Stimulated activated CD4-positive, alpha-beta T cell treated with anti-CD3 and anti-CD28 coated beads, Interleukin-4, amount 100 ng/mL, for 24 hours (primary cell): ENCODE results near the gene TGM5.
"Not testable (repeated sequence)": the region's sequence is repeated elsewhere in the genome, so short reads cannot be mapped to it uniquely, and the experiment has no call there.

Source experiments
- DNase-seq: peaks from one replicate; pipeline ENCODE4 v3.0.0-alpha.2; 2020

The TGM5 gene

GRCh38 chr15:43212951-43213350 lies 53.8 kb downstream of the TGM5 start:
- DNase-seq: no peak

GRCh38 chr15:43212299-43212698 lies 54.4 kb downstream of the TGM5 start:
- DNase-seq: no peak

GRCh38 chr15:43211224-43211735 lies 55.4 kb downstream of the TGM5 start:
- DNase-seq: no peak

GRCh38 chr15:43210807-43211206 lies 55.9 kb downstream of the TGM5 start:
- no peak for DNase-seq

- DNase-seq: no peak
These were observed 56.5 kb downstream of the TGM5 start for GRCh38 chr15:43210172-43210745.

GRCh38 chr15:43209059-43209824 lies 57.5 kb downstream of the TGM5 start:
- DNase-seq: no peak

GRCh38 chr15:43208052-43209002 lies 58.4 kb downstream of the TGM5 start:
- no peak for DNase-seq

GRCh38 chr15:43207024-43207423 lies 59.7 kb downstream of the TGM5 start:
- no peak for DNase-seq

- DNase-seq: no peak
These were observed 60.7 kb downstream of the TGM5 start for GRCh38 chr15:43206054-43206453.

- DNase-seq: peak; percentile 42
These were observed 62.5 kb downstream of the TGM5 start for GRCh38 chr15:43204016-43204901.

GRCh38 chr15:43199945-43200488 lies 66.7 kb downstream of the TGM5 start:
- DNase-seq: no peak

- DNase-seq: no peak
These were observed 67.7 kb downstream of the TGM5 start for GRCh38 chr15:43198992-43199391.

GRCh38 chr15:43198556-43198955 lies 68.2 kb downstream of the TGM5 start:
- not testable (repeated sequence) for DNase-seq

- not testable (repeated sequence) for DNase-seq
These were observed 69.0 kb downstream of the TGM5 start for GRCh38 chr15:43197773-43198172.

- no peak for DNase-seq
These were observed 69.8 kb downstream of the TGM5 start for GRCh38 chr15:43196760-43197548.

GRCh38 chr15:43194795-43195194 lies 71.9 kb downstream of the TGM5 start:
- no peak for DNase-seq

- no peak for DNase-seq
These were observed 73.0 kb downstream of the TGM5 start for GRCh38 chr15:43193710-43194109.

GRCh38 chr15:43190178-43190577 lies 76.5 kb downstream of the TGM5 start:
- DNase-seq: no peak

- DNase-seq: no peak
These were observed 77.4 kb downstream of the TGM5 start for GRCh38 chr15:43189296-43189695.

- no peak for DNase-seq
These were observed 79.1 kb downstream of the TGM5 start for GRCh38 chr15:43187544-43188155.

- no peak for DNase-seq
These were observed 80.8 kb downstream of the TGM5 start for GRCh38 chr15:43186003-43186353.
